GM21529 (cell line): ENCODE results near the gene APBB2.

Source experiments
- ATAC-seq: cut with Tn5 transposase; IDR thresholded peaks from one replicate; pipeline ENCODE4 v1.9.1; 2021; ENCODE audit not compliant: unreplicated experiment

APBB2 gene

DNA sequence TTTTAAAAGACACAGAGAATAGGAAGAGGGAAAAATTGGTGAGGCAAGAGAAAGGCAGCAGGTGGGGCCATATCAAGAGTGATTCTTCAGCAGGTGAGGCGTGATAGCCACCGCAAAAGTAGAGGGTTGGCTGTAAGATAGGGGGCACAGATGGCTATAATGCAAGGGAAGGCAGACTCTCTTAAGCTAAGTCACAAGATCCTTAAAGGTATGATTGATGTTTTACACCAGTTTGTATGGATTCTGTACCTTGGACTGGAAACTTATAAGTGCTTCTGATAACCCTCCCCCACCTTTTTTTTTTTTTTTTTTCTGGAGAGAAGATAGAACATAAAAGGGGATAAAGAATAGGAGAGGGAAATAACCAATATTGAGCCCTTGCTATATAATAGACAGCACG lies 424.6 kb downstream of the APBB2 start:
- ATAC-seq = no peak

DNA sequence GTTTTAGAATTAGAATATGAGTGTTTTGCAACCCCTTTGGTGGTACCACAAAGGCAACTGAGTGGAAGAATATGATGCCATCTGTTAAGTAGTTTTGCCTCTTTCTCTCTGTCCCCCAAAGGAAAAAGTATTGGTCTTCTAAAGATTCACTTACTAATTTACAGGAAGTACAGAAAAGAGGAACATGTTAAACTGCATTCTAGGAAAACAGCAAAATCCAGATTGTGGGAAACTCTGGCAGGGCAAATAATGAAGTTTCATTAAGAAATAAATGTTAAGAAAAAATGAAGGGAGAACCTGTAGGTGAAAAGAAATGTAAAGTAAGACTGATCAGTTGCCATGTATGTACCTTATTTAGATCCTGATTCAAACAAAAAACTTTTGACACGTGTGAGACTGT lies 425.3 kb downstream of the APBB2 start:
- no peak for ATAC-seq

DNA sequence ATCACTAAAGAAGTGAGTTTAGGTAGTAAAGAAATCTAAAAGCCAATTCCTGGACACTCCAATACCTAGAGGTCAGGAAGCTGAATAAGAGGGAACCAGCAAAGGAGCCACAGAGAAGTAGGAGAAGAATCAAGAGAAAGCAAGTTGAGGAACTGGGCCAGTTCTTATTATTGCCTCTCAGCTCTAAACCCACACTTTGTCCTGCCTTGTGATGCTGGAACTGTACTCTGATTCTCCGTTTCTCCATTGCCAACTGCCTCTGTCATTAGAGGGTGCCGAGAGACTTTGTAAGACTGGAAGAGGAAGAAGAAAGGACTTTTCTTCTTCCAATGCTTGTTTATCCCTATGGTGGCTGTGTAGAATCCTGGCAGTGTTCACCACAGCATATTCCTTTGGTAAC lies 426.0 kb downstream of the APBB2 start:
- ATAC-seq = no peak

DNA sequence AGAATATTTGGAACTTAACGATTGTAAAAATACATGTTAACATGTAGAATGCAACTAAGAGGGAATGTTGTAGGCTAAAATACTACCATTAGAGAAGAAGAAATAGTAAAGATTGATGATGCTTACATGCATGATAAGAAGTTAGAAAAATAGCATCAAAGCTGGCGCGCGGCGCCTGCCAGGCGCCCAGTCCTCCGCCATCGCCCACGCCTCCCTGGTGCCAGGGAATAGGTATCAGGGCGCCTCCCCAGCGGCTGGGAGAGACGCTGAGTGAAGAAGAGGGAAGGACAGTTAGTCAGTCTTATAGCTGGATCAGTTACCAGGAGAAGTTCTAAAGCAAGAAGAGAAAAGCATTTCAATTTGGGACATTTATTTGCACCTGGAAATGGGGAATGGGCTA lies 428.6 kb downstream of the APBB2 start:
- ATAC-seq = no peak

DNA sequence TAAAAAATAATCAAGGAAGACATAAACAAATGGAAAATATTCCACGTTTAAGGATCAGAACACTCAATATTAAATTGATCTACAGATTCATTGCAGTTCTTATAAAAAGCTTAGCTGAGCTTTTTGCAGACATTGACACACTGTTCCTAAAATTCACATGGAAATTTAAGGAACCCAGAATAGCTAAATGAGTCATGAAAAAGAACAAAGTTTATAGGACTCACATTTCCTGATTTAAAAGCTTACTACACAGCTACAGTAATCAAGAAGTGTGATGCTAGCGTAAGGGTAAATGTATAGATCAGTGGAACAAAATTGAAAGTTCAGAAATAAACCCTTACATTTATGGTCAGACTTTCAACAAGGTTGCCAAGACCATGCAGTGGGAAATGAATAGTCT lies 431.5 kb downstream of the APBB2 start:
- no peak for ATAC-seq

DNA sequence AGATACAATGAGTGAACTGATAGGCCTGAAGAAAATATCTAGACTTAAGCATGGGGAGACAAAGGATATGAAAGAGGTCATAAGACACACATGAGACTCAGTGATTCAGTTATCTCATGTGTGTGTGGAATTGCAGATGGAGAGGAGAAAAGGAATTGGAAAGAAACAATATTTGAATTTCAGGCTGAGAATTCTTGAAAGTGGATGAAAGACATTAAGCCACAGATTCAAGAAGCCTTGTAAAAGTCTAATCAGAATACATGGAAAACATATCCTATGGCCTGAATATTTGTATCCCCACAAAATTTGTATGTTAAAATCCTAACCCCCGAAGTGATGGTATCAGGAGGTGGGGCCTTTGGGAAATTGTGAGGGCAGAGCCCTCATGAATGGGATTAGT lies 436.3 kb downstream of the APBB2 start:
- no peak for ATAC-seq

DNA sequence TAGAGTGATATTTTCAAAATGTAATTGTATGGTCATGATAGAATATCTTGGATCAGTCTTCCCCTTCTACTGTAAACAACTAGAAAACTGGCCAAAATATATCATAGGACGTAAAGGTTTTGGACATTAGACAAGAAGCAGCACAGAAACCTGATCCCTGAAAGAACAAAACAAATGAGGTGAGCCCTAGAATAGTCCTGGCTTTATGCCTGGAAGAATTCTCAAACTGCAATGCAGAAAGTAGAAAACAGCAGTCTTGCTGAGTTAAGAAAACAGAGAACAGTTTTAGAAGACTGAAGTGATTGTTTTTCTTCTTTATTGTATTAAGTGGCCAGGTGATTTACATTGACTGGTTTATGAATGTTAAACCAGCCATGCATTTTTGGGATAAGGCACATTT lies 445.1 kb downstream of the APBB2 start:
- ATAC-seq = no peak

DNA sequence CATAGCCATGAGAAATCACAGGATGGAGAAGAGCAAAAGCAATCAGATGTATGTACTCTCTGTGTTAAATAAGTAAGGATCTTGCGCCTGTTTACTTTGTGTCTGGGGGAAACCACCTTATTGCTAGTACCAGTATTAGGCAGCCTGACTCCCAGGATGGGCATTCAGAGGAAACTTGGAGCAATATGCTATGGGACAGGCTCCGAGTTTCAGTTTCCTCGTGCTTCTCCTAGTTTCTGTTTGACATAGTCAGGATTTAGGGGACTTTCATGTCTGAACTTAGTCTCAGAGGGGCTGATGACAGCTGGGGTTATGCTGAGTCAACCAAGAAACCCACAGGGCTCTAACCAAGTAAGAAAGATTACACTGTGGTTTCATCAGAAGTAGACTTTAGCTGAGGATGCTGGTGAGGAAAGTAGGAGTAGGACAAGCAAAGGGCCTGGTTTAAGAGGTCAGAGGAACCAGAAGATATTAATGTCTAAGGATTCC lies 451.1 kb downstream of the APBB2 start:
- peak; percentile 100 for ATAC-seq
